HepG2 (cell line): ENCODE measurements around the gene OPN3. TPM values are rescaled to one million over a fixed set of nuclear protein-coding genes. Genes with fewer than 3 reads are reported as not detected.

Experiments used
- ATAC-seq: fragments of 200-7000 bp; cut with Tn5 transposase; 3 replicates; pipeline ENCODE4 v1.9.1; 2020; ENCODE audit warnings: mild to moderate bottlenecking, moderate library complexity
- BruUV-seq: library from RNA; stranded (reverse); fragments of 400-500 nt; replicated peaks from 2 replicates; lab custom pipeline; 2021; lab: Mats Ljungman, UMichigan
- CTCF ChIA-PET: fragments of 300-600 bp; formaldehyde crosslinking; extraction: SDS; loops from one replicate; lab custom pipeline; 2021; ENCODE audit warnings: low total read pairs, inconsistent platforms, low intra/inter-chr PET ratio; lab: Yijun Ruan, JAX
- POLR2A ChIA-PET: fragments of 350-600 bp; sonication (Branson Sonifier 250); formaldehyde crosslinking; loops from one replicate; lab custom pipeline; 2020; ENCODE audit warnings: antibody characterized with exemption, inconsistent platforms; lab: Yijun Ruan, JAX
- DNase-seq: peaks from one replicate; pipeline ENCODE4 v3.0.0-alpha.2; 2015; ENCODE audit warnings: low spot score
- FAIRE-seq: peaks from 3 replicates; lab custom pipeline; 2011; peaks lifted over from hg19 to GRCh38; lab: Jason Lieb, UNC
- H2AFZ ChIP-seq: one replicate; pipeline ENCODE4 v1.6.1; 2011; ENCODE audit warnings: low read length, inconsistent platforms
- H3K27ac ChIP-seq: fragments of 300-600 bp; 3 replicates; pipeline ENCODE4 v1.8.0; 2011; ENCODE audit warnings: mixed run types, mild to moderate bottlenecking, mixed read lengths, low read length, inconsistent platforms; ENCODE audit not compliant: insufficient read depth; ENCODE audit errors: extremely low read length
- H3K27me3 ChIP-seq, 2 experiments: fragments of 200-600 bp in 1 of 2; 2 replicates in 1 of 2; 3 replicates in 1 of 2; pipeline versions ENCODE4 v1.6.0 to v1.8.0; 2011; ENCODE audit warnings: low read length in 2 of 2, mild to moderate bottlenecking in 2 of 2, moderate library complexity in 2 of 2, inconsistent platforms in 1 of 2; ENCODE audit not compliant: insufficient read depth in 2 of 2, control insufficient read depth in 1 of 2
- H3K36me3 ChIP-seq, 2 experiments: fragments of 200-600 bp in 1 of 2; replicated peaks in 1 of 2; 2 replicates in 1 of 2; 3 replicates in 1 of 2; pipeline versions ENCODE4 v1.5.1 to v1.8.0; 2011; ENCODE audit warnings: low read length in 2 of 2, inconsistent platforms in 1 of 2; ENCODE audit not compliant: insufficient read depth in 2 of 2, control insufficient read depth in 1 of 2
- H3K4me1 ChIP-seq: 2 replicates; pipeline ENCODE4 v1.5.1; 2012; ENCODE audit warnings: low read length, inconsistent platforms; ENCODE audit not compliant: insufficient read depth
- H3K4me2 ChIP-seq: 2 replicates; pipeline ENCODE4 v1.6.0; 2011; ENCODE audit warnings: low read depth, low read length, inconsistent platforms
- H3K4me3 ChIP-seq, 3 experiments: fragments of 200-600 bp in 1 of 3; sonication (generic), shearing (Covaris generic) in 1 of 3; replicated peaks in 1 of 3; 2 replicates each; pipeline ENCODE4 v1.5.1; 2011 to 2016; ENCODE audit warnings: low read length in 3 of 3, inconsistent platforms in 2 of 3, low read depth in 2 of 3, mild to moderate bottlenecking in 2 of 3, control low read depth in 1 of 3, mixed read lengths in 1 of 3; ENCODE audit not compliant: insufficient read depth in 1 of 3
- H3K79me2 ChIP-seq: one replicate; pipeline ENCODE4 v1.6.1; 2011; ENCODE audit warnings: low read length, inconsistent platforms; ENCODE audit not compliant: insufficient read depth
- H3K9ac ChIP-seq: 2 replicates; pipeline ENCODE4 v1.6.0; 2011; ENCODE audit warnings: mild to moderate bottlenecking, low read depth, low read length, inconsistent platforms; ENCODE audit not compliant: insufficient read depth
- H3K9me3 ChIP-seq: 2 replicates; pipeline ENCODE4 v1.5.1; 2012; ENCODE audit warnings: mild to moderate bottlenecking, low read length
- H4K20me1 ChIP-seq: 2 replicates; pipeline ENCODE4 v1.6.0; 2011; ENCODE audit warnings: inconsistent platforms, mild to moderate bottlenecking, low read length, moderate library complexity; ENCODE audit not compliant: insufficient read depth
- ARNT ChIP-seq: fragments of 450-650 bp; IDR thresholded peaks from 2 replicates; pipeline ENCODE4 v1.6.1; 2017
- ARNTL ChIP-seq: sonication (generic); formaldehyde crosslinking; IDR thresholded peaks from 2 replicates; pipeline ENCODE4 v1.4.0; 2020; ENCODE audit warnings: mild to moderate bottlenecking, missing genetic modification reagents
- FOXK1 ChIP-seq: sonication (generic); formaldehyde crosslinking; IDR thresholded peaks from 2 replicates; pipeline ENCODE4 v1.4.0; 2020; ENCODE audit warnings: low read depth, missing genetic modification reagents, borderline replicate concordance
- GPN1 ChIP-seq: sonication (generic); formaldehyde crosslinking; IDR thresholded peaks from 2 replicates; pipeline ENCODE4 v1.5.1; 2020; ENCODE audit warnings: missing genetic modification reagents, borderline replicate concordance
- KDM5B ChIP-seq: sonication (generic); formaldehyde crosslinking; IDR thresholded peaks from 2 replicates; pipeline ENCODE4 v1.4.0; 2020; ENCODE audit warnings: missing genetic modification reagents, mild to moderate bottlenecking, borderline replicate concordance
- REL ChIP-seq: sonication (generic); formaldehyde crosslinking; conservative IDR thresholded peaks from 2 replicates; pipeline ENCODE4 v1.8.0; 2022; ENCODE audit warnings: mild to moderate bottlenecking, missing genetic modification reagents, moderate library complexity
- TP53 ChIP-seq: sonication (generic); formaldehyde crosslinking; conservative IDR thresholded peaks from 2 replicates; pipeline ENCODE4 v1.4.0; 2020; ENCODE audit warnings: missing genetic modification reagents
- ZIK1 ChIP-seq: sonication (generic); formaldehyde crosslinking; IDR thresholded peaks from 2 replicates; pipeline ENCODE4 v1.5.0; 2020; ENCODE audit warnings: mild to moderate bottlenecking, low read depth, missing genetic modification reagents, borderline replicate concordance
- ZNF138 ChIP-seq: sonication (generic); formaldehyde crosslinking; IDR thresholded peaks from 2 replicates; pipeline ENCODE4 v1.5.0; 2020; ENCODE audit warnings: mild to moderate bottlenecking, low read depth, missing genetic modification reagents
- ZNF564 ChIP-seq: sonication (generic); formaldehyde crosslinking; IDR thresholded peaks from 2 replicates; pipeline ENCODE4 v1.8.1; 2023; ENCODE audit warnings: mild to moderate bottlenecking, missing genetic modification reagents
- WGBS: methylation state at CpG from one replicate; pipeline ENCODE4 v1.1.6; 2017; ENCODE audit warnings: low lambda C conversion rate; 5-methylcytosine and 5-hydroxymethylcytosine counted together
- in situ Hi-C: cut with HindIII; loops from 2 replicates; pipeline ENCODE4 v1.10.0; 2017; ENCODE audit warnings: low pct_unique_long_range_greater_than_20kb; ENCODE audit not compliant: extremely low pct_ligation_motif_present
- intact Hi-C: fragments of 100-400 bp; cut with micrococcal nuclease; formaldehyde crosslinking; loops from one replicate; pipeline ENCODE4 v1.10.0; 2022; ENCODE audit not compliant: unreplicated experiment
- polyA plus RNA-seq, 8 experiments: library from polyadenylated mRNA; depleted of rRNA in 3 of 8; stranded (reverse) in 7 of 8; unstranded in 1 of 8; fragments of >200 nt; fragmentation: Illumina TruSeq in 4 of 8; extraction: Trizol in 4 of 8; gene quantifications; 2 replicates each; pipeline versions ENCODE4 v1.2.1 to v1.2.3, GENCODE V29; 2011 to 2016; ENCODE audit warnings: low read depth in 4 of 8, missing spikeins in 1 of 8, mixed read lengths in 1 of 8; ENCODE audit not compliant: insufficient read depth in 1 of 8
- total RNA-seq, 5 experiments: library from RNA; depleted of rRNA; stranded (reverse); fragments of >200 nt; fragmentation: Illumina TruSeq; extraction: Trizol; gene quantifications; 2 replicates each; pipeline ENCODE4 v1.2.3, GENCODE V29; 2016; ENCODE audit warnings: low read depth in 1 of 5
- TF ChIP-seq, protein P1 (sequence below): sonication (generic); formaldehyde crosslinking; conservative IDR thresholded peaks from 2 replicates; pipeline ENCODE4 v1.4.0; 2020; ENCODE audit warnings: mild to moderate bottlenecking, missing genetic modification reagents, moderate library complexity
- TF ChIP-seq, protein P2 (sequence below): sonication (generic); formaldehyde crosslinking; IDR thresholded peaks from 2 replicates; pipeline ENCODE4 v1.9.0; 2021; ENCODE audit warnings: missing genetic modification reagents, mild to moderate bottlenecking, borderline replicate concordance
- TF ChIP-seq, protein P3 (sequence below): sonication (generic); formaldehyde crosslinking; IDR thresholded peaks from 2 replicates; pipeline ENCODE4 v1.5.1; 2020; ENCODE audit warnings: missing genetic modification reagents, mild to moderate bottlenecking, borderline replicate concordance

The OPN3 gene
- total and polyA plus RNA-seq, 2 of the 13 experiments (the other 11 are each of a cell fraction or from before 2014, with no cell fraction given): 17.4 to 23.0 TPM

DNA sequence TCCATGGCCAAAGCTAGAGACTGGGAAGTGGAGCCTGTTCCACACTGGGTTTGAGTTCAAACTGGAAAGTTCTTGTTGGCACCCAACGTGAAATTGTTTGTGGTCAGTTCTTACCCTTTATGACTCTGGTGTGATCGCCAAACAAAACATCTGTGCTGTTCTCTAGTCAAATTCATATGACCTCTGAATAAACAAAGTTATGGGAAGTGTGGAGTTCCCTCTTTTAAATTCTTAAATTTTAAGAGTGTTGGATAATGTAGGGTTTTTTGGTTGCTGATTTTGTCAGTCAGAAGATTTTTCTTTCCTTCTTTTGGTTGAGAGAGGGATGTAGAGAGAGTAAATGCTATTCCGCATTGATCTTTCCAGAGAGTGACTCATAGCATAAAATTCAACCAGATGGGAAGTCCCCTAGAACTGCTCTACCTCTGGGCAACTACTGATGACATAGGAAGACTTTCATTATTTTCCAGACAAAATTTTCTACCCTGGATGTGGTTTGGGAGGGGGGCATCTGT, 36.4 kb downstream of the OPN3 start:
- H3K36me3 ChIP-seq: no peaks in the 10 kb centered on the region
- H3K27me3 ChIP-seq: no peaks in the 10 kb centered on the region; a peak in 1 of 5 replicates
- intact Hi-C loops: no loop called here
- FAIRE-seq (no peak), DNase-seq (no peak), ATAC-seq (no peak)
- no peak overlapping the region for H3K4me3 ChIP-seq
- no peak overlapping the region for H2AFZ ChIP-seq
- CTCF ChIA-PET: no interaction called here
- H3K4me1 ChIP-seq: no peaks in the 10 kb centered on the region
- no peaks in the 10 kb centered on the region for H3K79me2 ChIP-seq
- in situ Hi-C loops: no loop called here
- TF ChIP-seq ARNT (no peak), ZNF138 (no peak)
- POLR2A ChIA-PET: no interaction called here
- no peak overlapping the region for H3K9ac ChIP-seq
- 89% methylated on average over 3 of the region's 3 CpGs for WGBS
- BruUV-seq: no TSS peak
- H3K4me2 ChIP-seq: no peak overlapping the region
- H3K9me3 ChIP-seq: no peaks in the 10 kb centered on the region
- no peak overlapping the region for H3K27ac ChIP-seq
- no peaks in the 10 kb centered on the region; the same call in 1 of the 2 replicates for H4K20me1 ChIP-seq

GRCh38 chr1:241600496-241600901, 39.7 kb downstream of the OPN3 start:
- no peak for DNase-seq
- H3K9ac ChIP-seq: no peak overlapping the region
- H3K27ac ChIP-seq: no peak overlapping the region
- whole genome bisulfite sequencing: 73% methylated on average over 2 of the region's 2 CpGs
- no peaks in the 10 kb centered on the region; a peak in 1 of 5 replicates for H3K27me3 ChIP-seq
- no peaks in the 10 kb centered on the region for H3K4me1 ChIP-seq
- no TSS peak for BruUV-seq
- intact Hi-C loops: no loop called here
- ATAC-seq: no peak
- no peak overlapping the region for H3K4me3 ChIP-seq
- H3K4me2 ChIP-seq: no peak overlapping the region
- H3K9me3 ChIP-seq: no peaks in the 10 kb centered on the region
- H4K20me1 ChIP-seq: no peaks in the 10 kb centered on the region
- no peaks in the 10 kb centered on the region; a peak in 1 of 5 replicates for H3K36me3 ChIP-seq
- ChIA-PET POLR2A (no interaction called here), CTCF (no interaction called here)
- no peaks in the 10 kb centered on the region for H3K79me2 ChIP-seq
- in situ Hi-C loops: no loop called here
- FAIRE-seq: no peak
- no peak overlapping the region for H2AFZ ChIP-seq
- no peak for TF ChIP-seq KDM5B (CRISPR knock-in tag)
- TF ChIP-seq FOXK1: no peak
- TF ChIP-seq, protein P1, sequence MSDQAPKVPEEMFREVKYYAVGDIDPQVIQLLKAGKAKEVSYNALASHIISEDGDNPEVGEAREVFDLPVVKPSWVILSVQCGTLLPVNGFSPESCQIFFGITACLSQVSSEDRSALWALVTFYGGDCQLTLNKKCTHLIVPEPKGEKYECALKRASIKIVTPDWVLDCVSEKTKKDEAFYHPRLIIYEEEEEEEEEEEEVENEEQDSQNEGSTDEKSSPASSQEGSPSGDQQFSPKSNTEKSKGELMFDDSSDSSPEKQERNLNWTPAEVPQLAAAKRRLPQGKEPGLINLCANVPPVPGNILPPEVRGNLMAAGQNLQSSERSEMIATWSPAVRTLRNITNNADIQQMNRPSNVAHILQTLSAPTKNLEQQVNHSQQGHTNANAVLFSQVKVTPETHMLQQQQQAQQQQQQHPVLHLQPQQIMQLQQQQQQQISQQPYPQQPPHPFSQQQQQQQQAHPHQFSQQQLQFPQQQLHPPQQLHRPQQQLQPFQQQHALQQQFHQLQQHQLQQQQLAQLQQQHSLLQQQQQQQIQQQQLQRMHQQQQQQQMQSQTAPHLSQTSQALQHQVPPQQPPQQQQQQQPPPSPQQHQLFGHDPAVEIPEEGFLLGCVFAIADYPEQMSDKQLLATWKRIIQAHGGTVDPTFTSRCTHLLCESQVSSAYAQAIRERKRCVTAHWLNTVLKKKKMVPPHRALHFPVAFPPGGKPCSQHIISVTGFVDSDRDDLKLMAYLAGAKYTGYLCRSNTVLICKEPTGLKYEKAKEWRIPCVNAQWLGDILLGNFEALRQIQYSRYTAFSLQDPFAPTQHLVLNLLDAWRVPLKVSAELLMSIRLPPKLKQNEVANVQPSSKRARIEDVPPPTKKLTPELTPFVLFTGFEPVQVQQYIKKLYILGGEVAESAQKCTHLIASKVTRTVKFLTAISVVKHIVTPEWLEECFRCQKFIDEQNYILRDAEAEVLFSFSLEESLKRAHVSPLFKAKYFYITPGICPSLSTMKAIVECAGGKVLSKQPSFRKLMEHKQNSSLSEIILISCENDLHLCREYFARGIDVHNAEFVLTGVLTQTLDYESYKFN: no peak
- TF ChIP-seq, protein P2, sequence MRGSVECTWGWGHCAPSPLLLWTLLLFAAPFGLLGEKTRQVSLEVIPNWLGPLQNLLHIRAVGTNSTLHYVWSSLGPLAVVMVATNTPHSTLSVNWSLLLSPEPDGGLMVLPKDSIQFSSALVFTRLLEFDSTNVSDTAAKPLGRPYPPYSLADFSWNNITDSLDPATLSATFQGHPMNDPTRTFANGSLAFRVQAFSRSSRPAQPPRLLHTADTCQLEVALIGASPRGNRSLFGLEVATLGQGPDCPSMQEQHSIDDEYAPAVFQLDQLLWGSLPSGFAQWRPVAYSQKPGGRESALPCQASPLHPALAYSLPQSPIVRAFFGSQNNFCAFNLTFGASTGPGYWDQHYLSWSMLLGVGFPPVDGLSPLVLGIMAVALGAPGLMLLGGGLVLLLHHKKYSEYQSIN (CRISPR knock-in tag): no peak
- no peak for TF ChIP-seq ZNF564
- TF ChIP-seq ARNTL (CRISPR knock-in tag): no peak
- no peak for TF ChIP-seq TP53 (CRISPR knock-in tag)
- TF ChIP-seq, protein P3, sequence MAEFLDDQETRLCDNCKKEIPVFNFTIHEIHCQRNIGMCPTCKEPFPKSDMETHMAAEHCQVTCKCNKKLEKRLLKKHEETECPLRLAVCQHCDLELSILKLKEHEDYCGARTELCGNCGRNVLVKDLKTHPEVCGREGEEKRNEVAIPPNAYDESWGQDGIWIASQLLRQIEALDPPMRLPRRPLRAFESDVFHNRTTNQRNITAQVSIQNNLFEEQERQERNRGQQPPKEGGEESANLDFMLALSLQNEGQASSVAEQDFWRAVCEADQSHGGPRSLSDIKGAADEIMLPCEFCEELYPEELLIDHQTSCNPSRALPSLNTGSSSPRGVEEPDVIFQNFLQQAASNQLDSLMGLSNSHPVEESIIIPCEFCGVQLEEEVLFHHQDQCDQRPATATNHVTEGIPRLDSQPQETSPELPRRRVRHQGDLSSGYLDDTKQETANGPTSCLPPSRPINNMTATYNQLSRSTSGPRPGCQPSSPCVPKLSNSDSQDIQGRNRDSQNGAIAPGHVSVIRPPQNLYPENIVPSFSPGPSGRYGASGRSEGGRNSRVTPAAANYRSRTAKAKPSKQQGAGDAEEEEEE (CRISPR knock-in tag): no peak
- TF ChIP-seq REL: no peak
- no peak for TF ChIP-seq GPN1 (CRISPR knock-in tag)
- TF ChIP-seq ZIK1 (CRISPR knock-in tag): no peak
